ENCODE data around the gene CDH4. TPM values are rescaled to one million over a fixed set of nuclear protein-coding genes. Genes with fewer than 3 reads are reported as not detected.

The CDH4 gene
- total RNA-seq, 1 experiment from 2014 or later, result 0.13 TPM

GRCh38 chr20:61756966-61757677 lies 505.1 kb downstream of the CDH4 start:
- 0 out of 2 replicates have a peak, but pooled peaks cover 3% of the 10 kb centered on the region for H3K4me1 ChIP-seq (replicated peaks)
- peaks cover 20% of the 10 kb centered on the region for H3K27me3 ChIP-seq (replicated peaks)
- H3K9me3 ChIP-seq (replicated peaks), result no peaks in the 10 kb centered on the region
- no peaks in the 10 kb centered on the region for H3K36me3 ChIP-seq
- H3K27ac ChIP-seq, result no peak overlapping the region
- H3K4me3 ChIP-seq, result no peak overlapping the region
- no peak for DNase-seq (ENCODE audit: low read depth in 1 of 2, low spot score in 2 of 2)

GRCh38 chr20:61757678-61758563 lies 505.9 kb downstream of the CDH4 start:
- H3K36me3 ChIP-seq, result no peaks in the 10 kb centered on the region
- H3K27me3 ChIP-seq (replicated peaks), result peaks cover 23% of the 10 kb centered on the region
- H3K4me1 ChIP-seq (replicated peaks), result 0 out of 2 replicates have a peak, but pooled peaks cover 3% of the 10 kb centered on the region
- H3K9me3 ChIP-seq (replicated peaks), result no peaks in the 10 kb centered on the region
- DNase-seq (ENCODE audit: low read depth in 1 of 2, low spot score in 2 of 2), result no peak
- no peak overlapping the region for H3K4me3 ChIP-seq
- no peak overlapping the region for H3K27ac ChIP-seq

GRCh38 chr20:61758564-61759200 lies 506.6 kb downstream of the CDH4 start:
- H3K4me1 ChIP-seq (replicated peaks), result no peaks in the 10 kb centered on the region
- H3K4me3 ChIP-seq, result no peak overlapping the region
- peaks cover 28% of the 10 kb centered on the region for H3K27me3 ChIP-seq (replicated peaks)
- H3K9me3 ChIP-seq (replicated peaks), result no peaks in the 10 kb centered on the region
- H3K27ac ChIP-seq, result no peak overlapping the region
- H3K36me3 ChIP-seq, result no peaks in the 10 kb centered on the region
- no peak for DNase-seq (ENCODE audit: low read depth in 1 of 2, low spot score in 2 of 2)

- H3K27me3 ChIP-seq (replicated peaks), result peaks cover 36% of the 10 kb centered on the region
- H3K27ac ChIP-seq, result no peak overlapping the region
- H3K36me3 ChIP-seq, result no peaks in the 10 kb centered on the region
- H3K4me1 ChIP-seq (replicated peaks), result no peaks in the 10 kb centered on the region
- H3K4me3 ChIP-seq, result no peak overlapping the region
- no peak for DNase-seq (ENCODE audit: low read depth in 1 of 2, low spot score in 2 of 2)
- H3K9me3 ChIP-seq (replicated peaks), result no peaks in the 10 kb centered on the region
Observed at GRCh38 chr20:61759286-61760065, 507.4 kb downstream of the CDH4 start.

- H3K4me1 ChIP-seq (replicated peaks), result no peaks in the 10 kb centered on the region
- H3K9me3 ChIP-seq (replicated peaks), result no peaks in the 10 kb centered on the region
- H3K4me3 ChIP-seq, result no peak overlapping the region
- H3K36me3 ChIP-seq, result no peaks in the 10 kb centered on the region
- H3K27me3 ChIP-seq (replicated peaks), result peaks cover 42% of the 10 kb centered on the region
- no peak overlapping the region for H3K27ac ChIP-seq
- DNase-seq (ENCODE audit: low read depth in 1 of 2, low spot score in 2 of 2), result no peak
Observed at GRCh38 chr20:61760321-61760720, 508.3 kb downstream of the CDH4 start.

GRCh38 chr20:61760731-61761130 lies 508.7 kb downstream of the CDH4 start:
- H3K9me3 ChIP-seq (replicated peaks), result no peaks in the 10 kb centered on the region
- no peak for DNase-seq (ENCODE audit: low read depth in 1 of 2, low spot score in 2 of 2)
- no peaks in the 10 kb centered on the region for H3K4me1 ChIP-seq (replicated peaks)
- no peak overlapping the region for H3K4me3 ChIP-seq
- no peaks in the 10 kb centered on the region for H3K36me3 ChIP-seq
- H3K27ac ChIP-seq, result no peak overlapping the region
- peaks cover 42% of the 10 kb centered on the region for H3K27me3 ChIP-seq (replicated peaks)

- Histone ChIP-seq H3K4me1 (replicated peaks) (no peaks in the 10 kb centered on the region), H3K27me3 (replicated peaks) (peaks cover 42% of the 10 kb centered on the region), H3K9me3 (replicated peaks) (no peaks in the 10 kb centered on the region), H3K27ac (no peak overlapping the region), H3K4me3 (no peak overlapping the region), H3K36me3 (no peaks in the 10 kb centered on the region)
- DNase-seq (ENCODE audit: low read depth in 1 of 2, low spot score in 2 of 2), result no peak
Observed at GRCh38 chr20:61761453-61762166, 509.5 kb downstream of the CDH4 start.

- no peaks in the 10 kb centered on the region for H3K36me3 ChIP-seq
- no peak for DNase-seq (ENCODE audit: low read depth in 1 of 2, low spot score in 2 of 2)
- no peaks in the 10 kb centered on the region for H3K4me1 ChIP-seq (replicated peaks)
- peaks cover 42% of the 10 kb centered on the region for H3K27me3 ChIP-seq (replicated peaks)
- no peak overlapping the region for H3K4me3 ChIP-seq
- H3K9me3 ChIP-seq (replicated peaks), result no peaks in the 10 kb centered on the region
- H3K27ac ChIP-seq, result no peak overlapping the region
Observed at GRCh38 chr20:61762167-61762710, 510.2 kb downstream of the CDH4 start.

- no peak for DNase-seq (ENCODE audit: low read depth in 1 of 2, low spot score in 2 of 2)
- H3K36me3 ChIP-seq, result no peaks in the 10 kb centered on the region
- H3K27me3 ChIP-seq (replicated peaks), result peaks cover 42% of the 10 kb centered on the region
Observed at GRCh38 chr20:61762886-61763739, 511.1 kb downstream of the CDH4 start.

GRCh38 chr20:61763740-61764400 lies 511.8 kb downstream of the CDH4 start:
- Histone ChIP-seq H3K27me3 (replicated peaks) (peaks cover 42% of the 10 kb centered on the region), H3K4me1 (replicated peaks) (no peaks in the 10 kb centered on the region), H3K4me3 (no peak overlapping the region), H3K36me3 (no peaks in the 10 kb centered on the region), H3K9me3 (replicated peaks) (no peaks in the 10 kb centered on the region), H3K27ac (no peak overlapping the region)
- DNase-seq (ENCODE audit: low read depth in 1 of 2, low spot score in 2 of 2), result no peak

More at GRCh38 chr20:61762886-61763739, 511.1 kb downstream of the CDH4 start:
- no peaks in the 10 kb centered on the region for H3K9me3 ChIP-seq (replicated peaks)
- H3K4me3 ChIP-seq, result no peak overlapping the region
- H3K27ac ChIP-seq, result no peak overlapping the region
- no peaks in the 10 kb centered on the region for H3K4me1 ChIP-seq (replicated peaks)

- H3K27me3 ChIP-seq (replicated peaks), result peaks cover 39% of the 10 kb centered on the region
- H3K36me3 ChIP-seq, result no peaks in the 10 kb centered on the region
- H3K27ac ChIP-seq, result no peak overlapping the region
- H3K9me3 ChIP-seq (replicated peaks), result no peaks in the 10 kb centered on the region
- no peaks in the 10 kb centered on the region for H3K4me1 ChIP-seq (replicated peaks)
- no peak overlapping the region for H3K4me3 ChIP-seq
- no peak for DNase-seq (ENCODE audit: low read depth in 1 of 2, low spot score in 2 of 2)
Observed at GRCh38 chr20:61764471-61765025, 512.5 kb downstream of the CDH4 start.
